Measurements from ENCODE around the gene POU3F3. TPM values are rescaled to one million over a fixed set of nuclear protein-coding genes. Genes with fewer than 3 reads are reported as not detected.
A peak's percentile ranks its signal among the peaks of the same experiment; 100 is the strongest.

Gene POU3F3
- total RNA-seq, 1 donor, result under 0.01 TPM

GRCh38 chr2:104851291-104852089 lies 2.4 kb upstream of the POU3F3 start:
- no peak for TF ChIP-seq CTCF (IDR thresholded peaks at IDR 0.05; ENCODE audit: extremely low read depth, low read depth, low read length)
- H3K4me1 ChIP-seq (ENCODE audit: insufficient read depth, low read length), result no peaks in the 10 kb centered on the region
- H3K4me3 ChIP-seq (ENCODE audit: insufficient read depth, low read length), result peak overlapping the region; percentile 55
- no peaks in the 10 kb centered on the region for H3K9me3 ChIP-seq (ENCODE audit: low read depth, low read length)
- H3K27ac ChIP-seq (ENCODE audit: low read depth, low read length), result no peak overlapping the region
- no peaks in the 10 kb centered on the region for H3K79me2 ChIP-seq (ENCODE audit: insufficient read depth, low read length)
- no peaks in the 10 kb centered on the region for H4K20me1 ChIP-seq (ENCODE audit: insufficient read depth, low read length)
- peaks cover 75% of the 10 kb centered on the region for H3K27me3 ChIP-seq (ENCODE audit: insufficient read depth, low read length)
- peak; percentile 50 for DNase-seq (ENCODE audit: insufficient read length, low spot score, missing footprints)
- no peaks in the 10 kb centered on the region for H3K36me3 ChIP-seq (ENCODE audit: insufficient read depth, low read length)
- H2AFZ ChIP-seq (ENCODE audit: low read length), result no peak overlapping the region
- H3K4me2 ChIP-seq (ENCODE audit: insufficient read depth, low read length), result peak overlapping the region; percentile 54

- H3K9me3 ChIP-seq (ENCODE audit: low read depth, low read length), result no peaks in the 10 kb centered on the region
- H3K4me1 ChIP-seq (ENCODE audit: insufficient read depth, low read length), result no peaks in the 10 kb centered on the region
- H3K79me2 ChIP-seq (ENCODE audit: insufficient read depth, low read length), result no peaks in the 10 kb centered on the region
- TF ChIP-seq CTCF (IDR thresholded peaks at IDR 0.05; ENCODE audit: extremely low read depth, low read depth, low read length), result no peak
- H3K4me2 ChIP-seq (ENCODE audit: insufficient read depth, low read length), result peak overlapping the region; percentile 54
- DNase-seq (ENCODE audit: insufficient read length, low spot score, missing footprints), result peak; percentile 86
- no peaks in the 10 kb centered on the region for H4K20me1 ChIP-seq (ENCODE audit: insufficient read depth, low read length)
- H2AFZ ChIP-seq (ENCODE audit: low read length), result no peak overlapping the region
- no peaks in the 10 kb centered on the region for H3K36me3 ChIP-seq (ENCODE audit: insufficient read depth, low read length)
- peak overlapping the region; percentile 55 for H3K4me3 ChIP-seq (ENCODE audit: insufficient read depth, low read length)
- no peak overlapping the region for H3K27ac ChIP-seq (ENCODE audit: low read depth, low read length)
- peaks cover 74% of the 10 kb centered on the region for H3K27me3 ChIP-seq (ENCODE audit: insufficient read depth, low read length)
Measured at GRCh38 chr2:104852090-104852666, 1.7 kb upstream of the POU3F3 start.

- Histone ChIP-seq H3K79me2 (ENCODE audit: insufficient read depth, low read length) (no peaks in the 10 kb centered on the region), H3K4me2 (ENCODE audit: insufficient read depth, low read length) (peak overlapping the region; percentile 51), H3K9me3 (ENCODE audit: low read depth, low read length) (no peaks in the 10 kb centered on the region), H3K27ac (ENCODE audit: low read depth, low read length) (no peak overlapping the region), H3K36me3 (ENCODE audit: insufficient read depth, low read length) (no peaks in the 10 kb centered on the region), H3K27me3 (ENCODE audit: insufficient read depth, low read length) (peaks cover 80% of the 10 kb centered on the region), H3K4me1 (ENCODE audit: insufficient read depth, low read length) (no peaks in the 10 kb centered on the region), H2AFZ (ENCODE audit: low read length) (no peak overlapping the region), H4K20me1 (ENCODE audit: insufficient read depth, low read length) (no peaks in the 10 kb centered on the region), H3K4me3 (ENCODE audit: insufficient read depth, low read length) (peak overlapping the region; percentile 56)
- no peak for TF ChIP-seq CTCF (IDR thresholded peaks at IDR 0.05; ENCODE audit: extremely low read depth, low read depth, low read length)
- peak; percentile 87 for DNase-seq (ENCODE audit: insufficient read length, low spot score, missing footprints)
Measured at GRCh38 chr2:104854498-104855220, 744 bp downstream of the POU3F3 start.
